ENCODE results near the gene SFXN4. TPM values are rescaled to one million over a fixed set of nuclear protein-coding genes. Genes with fewer than 3 reads are reported as not detected.

Gene SFXN4
- total RNA-seq, 1 experiment from 2014 or later = 45.3 TPM

GRCh38 chr10:119095640-119096039 is 69.9 kb downstream of the SFXN4 start:
- Histone ChIP-seq H3K27me3 (replicated peaks; ENCODE audit: control insufficient read depth, insufficient read depth, low read length) (no peaks in the 10 kb centered on the region), H3K36me3 (ENCODE audit: control insufficient read depth, insufficient read depth, low read length) (no peaks in the 10 kb centered on the region), H3K9me3 (no peaks in the 10 kb centered on the region), H3K4me1 (0 out of 2 replicates have a peak, but pooled peaks cover 3% of the 10 kb centered on the region), H3K4me3 (ENCODE audit: low read depth, low read length) (no peak overlapping the region)
- no peak overlapping the region for H3K27ac Mint-ChIP-seq (ENCODE audit: unreplicated experiment)
- no peaks in the 10 kb centered on the region for H3K36me3 Mint-ChIP-seq (ENCODE audit: insufficient read depth, unreplicated experiment)
- H3K27me3 Mint-ChIP-seq (ENCODE audit: insufficient read depth, unreplicated experiment) = no peaks in the 10 kb centered on the region
- ChIA-PET CTCF (interaction anchor here (0.7 kb wide), 1 partner anchor 18 kb away, joined by 4 read pairs; no protein-coding TSS in a partner anchor), POLR2A (no interaction called here)
- no peaks in the 10 kb centered on the region for H3K9me3 Mint-ChIP-seq (ENCODE audit: unreplicated experiment)
- H3K4me3 Mint-ChIP-seq (ENCODE audit: unreplicated experiment) = no peak overlapping the region
- BruUV-seq (replicated peaks) = no TSS peak
- TF ChIP-seq CTCF (IDR thresholded peaks at IDR 0.05; ENCODE audit: insufficient read depth in 1 of 2, low read depth in 1 of 2, low read length in 1 of 2, severe bottlenecking in 1 of 2, unreplicated experiment in 1 of 2) = no peak
- peaks cover 7% of the 10 kb centered on the region for H3K4me1 Mint-ChIP-seq (ENCODE audit: low read depth, unreplicated experiment)
- intact Hi-C loops (cut with micrococcal nuclease; ENCODE audit: unreplicated experiment) = no loop called here
- no peak for DNase-seq

GRCh38 chr10:119090968-119091367 is 74.5 kb downstream of the SFXN4 start:
- POLR2A ChIA-PET = no interaction called here
- Histone ChIP-seq H3K27me3 (replicated peaks; ENCODE audit: control insufficient read depth, insufficient read depth, low read length) (no peaks in the 10 kb centered on the region), H3K4me3 (ENCODE audit: low read depth, low read length) (no peak overlapping the region), H3K9me3 (no peaks in the 10 kb centered on the region), H3K4me1 (0 out of 2 replicates have a peak, but pooled peaks cover 3% of the 10 kb centered on the region), H3K36me3 (ENCODE audit: control insufficient read depth, insufficient read depth, low read length) (no peaks in the 10 kb centered on the region)
- CTCF ChIA-PET = no interaction called here
- intact Hi-C loops (cut with micrococcal nuclease; ENCODE audit: unreplicated experiment) = no loop called here
- no peak for DNase-seq
- no peaks in the 10 kb centered on the region for H3K9me3 Mint-ChIP-seq (ENCODE audit: unreplicated experiment)
- H3K36me3 Mint-ChIP-seq (ENCODE audit: insufficient read depth, unreplicated experiment) = no peaks in the 10 kb centered on the region
- H3K27ac Mint-ChIP-seq (ENCODE audit: unreplicated experiment) = no peak overlapping the region
- no TSS peak for BruUV-seq (replicated peaks)
- H3K4me1 Mint-ChIP-seq (ENCODE audit: low read depth, unreplicated experiment) = peaks cover 7% of the 10 kb centered on the region
- no peak overlapping the region for H3K4me3 Mint-ChIP-seq (ENCODE audit: unreplicated experiment)
- no peaks in the 10 kb centered on the region for H3K27me3 Mint-ChIP-seq (ENCODE audit: insufficient read depth, unreplicated experiment)
- TF ChIP-seq CTCF (IDR thresholded peaks at IDR 0.05; ENCODE audit: insufficient read depth in 1 of 2, low read depth in 1 of 2, low read length in 1 of 2, severe bottlenecking in 1 of 2, unreplicated experiment in 1 of 2) = no peak

Other genes with a start within 250 kb of the SFXN4 start
- 4.6 and 5.9 TPM in 2 replicates for gene NANOS1, start 136.0 kb downstream of the SFXN4 start, total RNA-seq (2022)
- gene EIF3A, start 84.9 kb downstream of the SFXN4 start, total RNA-seq (2022) = 146 and 150 TPM in 2 replicates
- gene DENND10, start 61.6 kb downstream of the SFXN4 start, total RNA-seq (2022) = 60.4 and 80.8 TPM in 2 replicates
- 213 and 216 TPM in 2 replicates for gene PRDX3, start 13.1 kb upstream of the SFXN4 start, total RNA-seq (2022)
- gene GRK5, start 41.9 kb upstream of the SFXN4 start, total RNA-seq (2022) = 7.7 and 8.9 TPM in 2 replicates